Islet of Langerhans (tissue), 1 donor: ENCODE results near the gene COX6B2.
"Not testable (repeated sequence)": the region's sequence is repeated elsewhere in the genome, so short reads cannot be mapped to it uniquely, and the experiment has no call there.

Experiments
- FAIRE-seq: peaks from one replicate; lab custom pipeline; 2011; peaks lifted over from hg19 to GRCh38; lab: Jason Lieb, UNC

Gene COX6B2

DNA sequence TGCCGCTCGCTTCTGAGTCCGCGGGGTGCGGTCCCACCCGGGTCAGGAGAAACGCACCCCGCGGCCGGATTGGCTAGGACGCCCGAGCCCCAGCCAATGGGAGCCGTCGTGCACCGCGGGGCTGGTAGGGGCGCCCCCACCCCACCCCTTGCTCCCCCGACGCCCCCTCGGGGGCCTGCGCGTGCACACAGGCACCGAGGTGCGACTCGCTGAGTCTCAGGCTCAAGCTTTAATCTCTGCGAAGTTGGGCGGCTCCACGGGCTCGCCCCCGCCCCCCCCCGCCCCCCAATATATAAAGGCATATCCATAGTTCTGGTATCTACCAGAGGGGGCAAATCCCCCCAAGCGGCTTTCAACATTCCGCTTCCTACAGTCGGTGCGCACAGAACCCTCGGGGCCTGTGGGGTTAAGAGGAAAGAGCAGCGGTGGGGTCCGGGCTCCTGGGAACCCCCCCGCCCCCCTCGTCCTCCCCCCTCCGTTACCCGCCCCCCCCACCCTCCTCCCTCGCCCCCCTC lies at the start of gene COX6B2:
Gene COX6B2, minus strand, starts transcription at position 22 of the 515 bp plus-strand sequence. CDS start 198 bp downstream, outside the sequence.
- no peak for FAIRE-seq

DNA sequence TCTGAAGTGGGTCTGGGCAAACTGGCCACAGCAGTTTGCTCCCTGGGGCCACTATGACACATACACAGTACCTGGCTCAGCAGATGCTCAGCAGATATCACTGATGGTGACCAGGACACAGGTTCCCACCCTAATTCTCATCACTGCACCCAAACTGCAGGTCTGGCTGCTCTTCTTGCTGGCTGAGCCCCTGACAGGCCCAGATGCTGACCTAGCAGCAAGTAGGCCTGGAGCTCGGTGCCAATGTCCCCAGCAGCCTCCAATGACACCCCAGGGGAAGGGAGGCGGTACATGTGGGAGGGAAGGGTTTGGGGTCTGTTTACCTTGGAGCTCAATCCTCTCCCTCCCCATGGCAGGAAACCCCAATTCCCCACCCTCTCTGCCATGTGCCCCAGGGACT lies 48.0 kb upstream of the COX6B2 start:
- FAIRE-seq: no peak

GRCh38 chr19:55401390-55401789 lies 46.9 kb upstream of the COX6B2 start:
- not testable (repeated sequence) for FAIRE-seq

DNA sequence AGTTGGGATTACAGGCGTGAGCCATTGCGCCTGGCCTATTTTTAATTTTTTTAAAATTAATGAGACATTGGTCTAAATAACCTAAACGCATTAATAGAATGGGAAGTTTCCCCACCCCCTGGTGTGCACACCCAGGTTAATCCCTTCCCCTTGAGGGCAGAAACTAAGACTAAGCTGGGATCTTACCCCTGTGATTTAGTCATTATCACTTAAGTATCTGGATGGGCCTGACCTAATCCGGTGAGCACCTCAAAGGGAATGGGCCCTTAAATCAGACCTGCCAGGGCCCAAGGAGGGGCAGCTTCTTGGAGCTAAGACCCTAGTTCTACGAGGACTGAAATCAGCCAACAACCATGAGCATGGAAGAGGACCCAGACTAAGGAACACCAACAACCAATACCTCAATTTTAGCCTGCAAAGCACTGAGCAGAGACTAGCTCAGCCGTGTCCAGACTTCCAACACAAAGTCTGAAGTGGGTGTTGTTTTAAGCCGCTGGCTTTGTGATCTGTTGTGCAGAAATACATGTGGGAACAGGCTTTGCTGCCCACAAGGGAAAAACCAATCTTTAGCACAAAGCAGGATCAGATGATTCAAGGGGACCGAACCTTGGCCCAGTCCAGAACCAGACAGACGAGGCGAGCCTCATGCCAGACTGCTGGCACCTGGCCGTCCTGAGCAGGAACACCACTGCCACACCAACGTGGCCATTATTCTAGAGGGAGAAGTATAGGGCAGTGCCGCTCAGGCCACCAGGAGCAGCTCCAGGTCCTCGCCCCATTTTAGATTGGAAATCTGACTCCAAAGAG lies 46.0 kb upstream of the COX6B2 start:
- no peak for FAIRE-seq

- no peak for FAIRE-seq
Measured at GRCh38 chr19:55398200-55398925, 43.8 kb upstream of the COX6B2 start.

GRCh38 chr19:55392820-55393761 lies 38.6 kb upstream of the COX6B2 start:
- no peak for FAIRE-seq

DNA sequence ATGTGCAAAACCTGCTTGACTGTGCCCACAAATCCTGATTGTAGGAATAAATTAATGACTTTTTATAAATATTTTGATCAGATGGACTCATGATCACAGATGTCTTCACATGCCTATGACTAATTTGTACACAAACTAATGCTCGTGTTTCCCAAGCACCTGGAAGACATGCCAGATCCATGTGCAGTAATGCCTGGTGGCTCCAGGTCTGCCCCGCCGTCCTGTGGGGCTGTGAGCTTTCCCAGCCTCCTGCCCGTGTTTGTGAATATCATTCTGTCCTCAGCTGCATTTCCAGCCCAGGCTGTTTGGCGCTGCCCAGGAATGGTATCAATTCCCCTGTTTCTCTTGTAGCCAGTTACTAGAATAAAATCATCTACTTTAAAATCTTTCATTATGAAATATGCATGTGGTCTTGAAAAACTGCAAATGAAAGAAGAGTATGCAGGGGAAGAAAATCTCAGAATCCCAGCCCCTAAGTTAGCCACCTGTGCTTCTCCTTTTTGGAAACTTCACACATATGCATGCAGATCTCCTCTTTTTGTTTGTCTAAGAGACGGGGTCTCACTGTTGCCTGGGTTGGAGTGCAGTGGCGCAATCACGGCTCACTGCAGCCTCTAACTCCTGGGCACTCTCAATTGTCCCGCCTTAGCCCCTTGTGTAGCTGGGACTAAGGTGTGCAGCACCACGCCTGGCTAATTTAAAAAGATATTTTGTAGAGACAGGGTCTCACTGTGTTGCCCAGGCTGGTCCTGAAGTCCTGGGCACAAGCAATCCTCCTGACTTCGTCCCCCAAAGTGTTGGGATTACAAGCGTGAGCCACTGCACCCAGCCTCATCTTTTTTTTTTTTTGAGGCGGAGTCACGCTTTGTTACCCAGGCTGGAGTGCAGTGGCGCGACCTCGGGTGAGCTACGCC lies 37.4 kb upstream of the COX6B2 start:
- FAIRE-seq: no peak

- no peak for FAIRE-seq
Measured at GRCh38 chr19:55391191-55391670, 36.7 kb upstream of the COX6B2 start.

DNA sequence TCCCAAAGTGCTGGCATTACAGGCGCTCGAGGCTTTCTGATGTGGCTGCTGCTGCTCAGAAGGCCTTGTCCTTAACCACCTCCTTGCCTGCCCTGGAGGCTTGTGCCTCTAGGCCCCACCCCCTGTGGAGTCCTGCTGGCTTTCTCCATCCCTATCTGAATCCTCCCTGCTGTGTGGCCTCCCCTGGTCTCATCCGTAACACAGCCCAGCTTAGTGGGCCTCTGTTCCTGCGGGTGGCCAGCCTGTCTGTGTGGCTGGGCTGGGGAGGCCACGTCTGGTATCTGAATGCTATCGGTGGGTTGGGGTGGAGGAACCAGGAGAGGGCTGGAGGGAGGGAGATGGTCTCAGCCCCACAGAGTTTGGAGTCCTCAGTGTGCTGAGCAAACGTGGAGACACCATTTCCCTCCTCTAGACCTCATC lies 36.0 kb upstream of the COX6B2 start:
- no peak for FAIRE-seq

DNA sequence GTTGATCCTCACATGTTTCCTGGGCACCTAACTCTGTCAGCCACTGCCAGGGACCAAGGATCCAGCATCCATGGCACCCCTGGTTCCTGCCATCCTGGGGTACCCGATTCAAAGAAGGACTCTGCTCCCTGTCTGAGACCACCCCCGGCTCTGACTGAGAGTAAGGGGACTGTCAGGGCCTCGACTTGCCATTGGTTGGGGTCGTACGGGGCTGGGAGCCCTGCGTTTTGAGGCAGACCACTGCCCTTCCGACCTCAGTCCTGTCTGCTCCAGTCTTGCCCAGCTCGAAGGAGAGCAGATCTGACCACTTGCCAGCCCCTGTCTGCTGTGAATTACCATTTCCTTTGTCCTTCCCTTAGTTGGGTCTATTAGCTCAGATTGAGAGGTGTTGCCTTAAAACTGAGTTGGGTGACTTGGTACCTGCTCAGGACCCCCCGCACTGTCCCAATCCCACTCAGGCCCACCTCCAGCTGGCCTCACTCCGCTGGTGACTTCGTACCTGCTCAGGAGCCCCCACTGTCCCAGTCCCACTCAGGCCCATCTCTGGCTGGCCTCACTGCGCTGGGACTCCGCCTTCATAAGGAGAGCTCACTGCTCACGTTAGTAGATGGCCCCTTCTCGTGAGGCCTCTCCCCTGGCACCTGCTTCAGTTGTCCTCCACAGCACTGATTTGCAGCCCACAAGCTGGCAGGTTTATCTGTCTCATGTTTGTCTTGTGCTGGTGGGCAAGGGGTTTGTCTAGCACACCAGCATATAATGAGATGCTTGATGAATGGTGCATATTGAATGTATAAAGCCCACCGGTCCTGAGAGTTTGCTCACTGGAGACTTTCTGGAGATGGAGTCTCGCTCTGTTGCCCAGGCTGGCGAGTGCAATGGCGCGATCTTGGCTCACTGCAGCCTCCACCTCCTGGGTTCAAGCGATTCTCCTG lies 35.1 kb upstream of the COX6B2 start:
- no peak for FAIRE-seq

GRCh38 chr19:55387736-55388497 lies 33.4 kb upstream of the COX6B2 start:
- FAIRE-seq: no peak

DNA sequence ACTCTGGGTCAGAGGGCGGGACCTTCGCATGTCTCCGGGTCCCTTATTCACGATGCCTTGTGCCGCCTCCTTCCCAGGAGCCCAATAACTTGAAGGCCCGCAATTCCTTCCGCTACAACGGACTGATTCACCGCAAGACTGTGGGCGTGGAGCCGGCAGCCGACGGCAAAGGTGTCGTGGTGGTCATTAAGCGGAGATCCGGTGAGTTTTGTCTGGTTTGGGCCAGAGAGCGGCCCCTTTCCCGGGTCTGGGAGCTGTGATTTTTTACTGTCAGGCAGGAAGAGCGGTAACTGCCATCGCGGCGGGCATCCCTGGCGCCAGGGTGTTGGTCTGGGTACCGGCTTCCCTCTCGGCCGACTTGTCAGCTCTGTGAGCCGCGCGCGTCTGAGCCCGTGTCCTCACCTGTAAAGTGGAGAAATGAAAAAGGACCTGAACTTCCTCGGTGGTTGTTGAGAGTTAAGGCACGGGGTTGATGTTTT lies 32.0 kb upstream of the COX6B2 start:
- no peak for FAIRE-seq

DNA sequence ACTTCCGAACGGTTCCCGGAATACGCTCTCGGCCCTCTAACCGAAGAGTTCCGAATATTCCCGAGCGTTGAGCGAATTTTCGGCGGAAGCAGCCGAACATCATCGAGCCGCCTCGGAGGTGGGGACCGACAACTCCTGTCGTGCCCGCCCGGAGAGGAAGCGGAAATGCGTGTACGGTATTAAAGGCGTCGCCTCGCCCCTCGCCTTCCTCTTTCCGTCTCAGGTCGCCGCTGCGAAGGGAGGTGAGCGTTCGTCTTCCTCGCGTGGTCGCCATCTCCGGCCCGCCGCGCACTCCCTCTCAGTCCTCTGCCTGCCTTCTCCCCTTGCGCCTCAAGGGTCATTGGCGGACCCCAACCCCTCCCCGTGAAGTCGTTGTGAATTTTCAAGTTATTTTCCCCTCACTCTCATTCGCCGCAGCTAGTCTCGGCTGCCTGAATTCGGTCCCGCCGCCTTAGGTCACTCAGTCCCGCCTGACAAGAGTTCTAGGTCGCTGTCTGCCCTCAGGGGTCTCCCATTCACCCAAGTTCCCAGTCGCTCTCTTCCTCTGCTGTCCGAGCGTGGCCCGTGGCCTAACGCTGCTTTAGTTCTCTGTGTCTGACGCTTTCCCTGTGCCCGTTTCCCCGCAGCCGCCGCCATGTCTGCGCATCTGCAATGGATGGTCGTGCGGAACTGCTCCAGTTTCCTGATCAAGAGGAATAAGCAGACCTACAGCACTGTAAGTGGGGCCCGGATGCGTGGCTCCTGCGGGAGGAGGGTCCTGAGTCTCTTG lies 31.4 kb upstream of the COX6B2 start, which contains the start of gene RPL28:
Gene RPL28, plus strand, starts transcription at position 209 of the 769 bp plus-strand sequence. Its CDS starts 426 bp downstream, at position 635.
- FAIRE-seq: peak; percentile 38

DNA sequence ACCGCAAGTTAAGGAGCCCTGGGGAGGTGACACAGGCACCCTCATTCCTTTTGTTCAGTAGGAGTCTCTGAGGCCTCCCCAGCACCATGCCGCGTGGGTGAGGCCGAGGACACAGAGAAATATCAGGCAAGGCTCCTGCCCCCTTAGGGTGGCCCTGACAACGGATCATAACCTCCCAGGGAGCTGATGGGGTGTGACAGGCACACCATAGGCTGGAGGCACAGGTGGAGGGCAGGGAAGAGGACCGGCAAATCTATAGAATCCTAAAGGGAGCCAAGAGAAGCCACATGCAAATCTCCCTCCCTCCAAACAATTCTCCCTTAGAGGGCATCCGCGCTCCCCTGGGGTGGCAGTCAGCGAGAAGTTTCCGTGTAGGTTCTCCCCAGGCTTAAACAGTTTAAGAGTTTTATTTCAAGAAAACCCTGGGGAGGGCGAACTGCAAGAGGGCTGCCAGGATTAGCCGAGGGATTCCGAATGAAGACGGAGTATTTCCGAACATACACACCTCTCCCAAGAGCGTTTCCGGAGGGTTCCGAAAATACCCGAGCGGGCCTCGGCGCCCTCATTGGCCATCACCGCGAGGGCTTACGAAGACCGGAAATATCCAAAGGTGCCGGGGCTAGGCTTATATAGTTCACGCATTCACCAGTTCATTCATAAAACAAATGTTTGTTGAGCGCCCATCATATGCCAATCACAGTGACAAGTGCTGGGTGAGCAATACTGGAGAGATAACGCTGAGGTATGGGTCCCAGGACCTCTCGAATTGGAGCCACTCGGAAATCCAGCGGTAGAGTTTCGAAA lies 30.6 kb upstream of the COX6B2 start:
- FAIRE-seq: no peak

DNA sequence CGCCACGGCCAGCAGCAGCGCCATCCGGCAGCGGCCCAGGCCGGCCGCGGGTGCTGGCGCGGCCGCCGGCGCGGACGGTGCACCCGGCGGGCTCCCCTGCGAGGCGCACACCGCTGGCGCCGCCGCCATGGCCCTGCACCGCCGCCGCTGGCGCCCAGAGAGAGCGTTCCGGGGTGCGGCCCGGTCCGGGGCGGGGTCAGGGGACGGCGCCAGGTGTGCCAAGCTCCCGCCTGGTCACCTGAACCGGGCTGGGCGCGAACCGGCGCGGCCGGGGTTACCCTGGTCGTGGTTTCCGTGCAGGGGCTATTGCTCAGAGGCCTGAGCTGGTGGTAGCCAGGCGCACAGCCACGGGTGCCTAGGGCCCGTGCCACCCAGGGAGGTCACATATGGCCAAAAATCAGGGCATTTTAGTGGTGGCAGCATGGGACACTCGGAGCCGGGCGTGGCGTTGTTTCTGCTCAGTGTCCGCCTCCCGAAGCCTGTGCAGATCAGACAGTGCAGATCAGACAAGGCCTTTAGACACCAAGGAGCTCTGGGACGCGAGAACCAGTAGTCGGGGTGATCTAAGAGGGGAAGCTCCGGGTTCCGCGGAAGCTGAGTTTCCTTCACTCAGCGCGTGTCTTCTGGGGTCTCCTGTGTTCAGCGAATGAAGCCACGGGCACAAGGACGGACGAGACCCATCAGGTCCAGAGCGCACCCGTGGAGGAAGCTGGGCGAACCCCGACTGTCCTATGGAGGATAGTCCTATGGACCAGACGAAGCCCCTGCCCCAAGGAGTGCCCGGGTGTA lies 29.8 kb upstream of the COX6B2 start, which contains the start of gene TMEM238:
Gene TMEM238, minus strand, starts transcription at position 162 of the 789 bp plus-strand sequence. Its CDS starts 33 bp downstream, at position 129.
- FAIRE-seq: no peak
